ENCODE data around the gene MSRB2.

Gene MSRB2

GRCh38 chr10:23151071-23151470 lies 55.7 kb downstream of the MSRB2 start:
- in situ Hi-C loops (cut with HindIII; ENCODE audit: low sequenced_read_pairs): no loop called here
- no peak for TF ChIP-seq CTCF (IDR thresholded peaks at IDR 0.05; ENCODE audit: low read depth, low read length, missing control alignments)
- H3K4me3 ChIP-seq (ENCODE audit: low read depth, low read length): no peak overlapping the region
- no peak for DNase-seq (ENCODE audit: low read depth)

DNA sequence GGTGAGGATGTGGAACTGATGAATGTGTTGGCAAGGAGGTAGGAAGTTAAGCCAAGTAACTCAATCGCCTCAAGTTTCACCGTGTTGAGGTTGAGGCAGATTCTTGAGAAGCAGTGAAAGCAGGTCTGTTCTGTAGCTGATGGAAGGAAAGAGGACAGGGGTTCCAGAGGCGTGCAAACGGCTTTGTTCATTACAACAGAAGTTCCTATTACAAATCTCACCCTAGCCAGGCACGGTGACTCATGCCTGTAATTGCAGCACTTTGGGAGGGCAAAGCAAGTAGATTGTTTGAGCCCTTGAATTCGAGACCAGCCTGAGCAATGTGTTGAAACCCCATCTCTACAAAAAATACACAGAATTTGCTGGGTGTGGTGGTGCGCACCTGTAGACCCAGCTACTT lies 59.8 kb downstream of the MSRB2 start:
- no peak for TF ChIP-seq CTCF (IDR thresholded peaks at IDR 0.05; ENCODE audit: low read depth, low read length, missing control alignments)
- in situ Hi-C loops (cut with HindIII; ENCODE audit: low sequenced_read_pairs): no loop called here
- no peak overlapping the region for H3K4me3 ChIP-seq (ENCODE audit: low read depth, low read length)
- no peak for DNase-seq (ENCODE audit: low read depth)

DNA sequence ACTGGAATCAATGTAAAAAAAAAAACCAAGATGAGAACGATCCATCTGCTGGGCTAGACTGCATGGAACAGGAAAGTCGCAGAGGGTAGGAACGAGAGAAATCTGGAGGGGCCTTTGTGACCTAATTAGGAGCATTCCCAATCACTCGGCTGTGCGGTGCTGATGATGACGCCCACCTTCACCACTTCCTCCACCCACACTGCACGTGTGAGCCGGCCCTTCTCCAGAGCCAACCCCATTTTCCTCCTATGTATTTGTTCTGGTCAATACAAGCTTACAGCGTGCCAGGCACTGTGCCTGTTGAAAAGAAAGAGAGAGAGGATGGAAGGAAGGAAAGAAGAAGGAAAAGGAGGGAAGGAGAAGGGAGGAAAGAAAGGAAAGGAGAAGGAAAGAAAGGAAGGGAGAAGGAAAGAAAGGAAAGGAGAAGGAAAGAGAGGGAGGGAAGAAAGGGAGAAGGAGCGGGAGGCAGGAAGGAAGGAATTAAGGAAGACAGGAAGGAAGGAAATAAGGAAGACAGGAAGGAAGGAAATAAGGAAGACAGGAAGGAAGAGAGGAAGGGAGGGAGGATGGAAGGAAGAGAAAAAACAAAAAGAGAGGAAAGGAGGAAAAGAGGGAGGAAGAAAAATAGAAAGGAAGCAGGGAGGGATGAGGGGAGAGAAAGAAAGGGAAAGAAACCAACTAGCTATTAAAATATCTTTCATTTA lies 61.2 kb downstream of the MSRB2 start:
- no peak for DNase-seq (ENCODE audit: low read depth)
- TF ChIP-seq CTCF (IDR thresholded peaks at IDR 0.05; ENCODE audit: low read depth, low read length, missing control alignments): no peak
- in situ Hi-C loops (cut with HindIII; ENCODE audit: low sequenced_read_pairs): no loop called here

DNA sequence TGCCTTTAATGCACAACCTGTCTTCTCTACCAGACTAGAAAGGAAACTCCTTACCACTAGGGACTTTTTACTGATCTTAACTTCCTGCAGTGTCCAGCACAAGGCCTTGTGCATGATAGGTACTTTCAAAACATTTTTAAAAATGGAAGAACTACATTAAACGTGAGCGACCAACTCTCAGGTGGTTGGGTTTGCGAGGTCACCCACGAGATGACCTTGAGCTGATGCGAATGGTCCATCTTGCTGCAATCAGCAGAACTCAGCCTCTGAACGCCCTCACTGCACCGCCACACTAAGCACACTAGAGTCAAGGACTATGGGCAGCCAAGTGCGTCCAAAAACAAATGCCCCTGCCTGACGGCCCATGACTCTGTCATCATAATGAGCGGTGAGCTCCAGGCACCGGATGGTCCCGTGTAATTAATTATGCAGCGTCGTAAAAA lies 61.9 kb downstream of the MSRB2 start:
- in situ Hi-C loops (cut with HindIII; ENCODE audit: low sequenced_read_pairs): no loop called here
- DNase-seq (ENCODE audit: low read depth): no peak
- no peak overlapping the region for H3K4me3 ChIP-seq (ENCODE audit: low read depth, low read length)
- TF ChIP-seq CTCF (IDR thresholded peaks at IDR 0.05; ENCODE audit: low read depth, low read length, missing control alignments): no peak

More for the DNA sequence above, 61.2 kb downstream of the MSRB2 start:
- no peak overlapping the region for H3K4me3 ChIP-seq (ENCODE audit: low read depth, low read length)

DNA sequence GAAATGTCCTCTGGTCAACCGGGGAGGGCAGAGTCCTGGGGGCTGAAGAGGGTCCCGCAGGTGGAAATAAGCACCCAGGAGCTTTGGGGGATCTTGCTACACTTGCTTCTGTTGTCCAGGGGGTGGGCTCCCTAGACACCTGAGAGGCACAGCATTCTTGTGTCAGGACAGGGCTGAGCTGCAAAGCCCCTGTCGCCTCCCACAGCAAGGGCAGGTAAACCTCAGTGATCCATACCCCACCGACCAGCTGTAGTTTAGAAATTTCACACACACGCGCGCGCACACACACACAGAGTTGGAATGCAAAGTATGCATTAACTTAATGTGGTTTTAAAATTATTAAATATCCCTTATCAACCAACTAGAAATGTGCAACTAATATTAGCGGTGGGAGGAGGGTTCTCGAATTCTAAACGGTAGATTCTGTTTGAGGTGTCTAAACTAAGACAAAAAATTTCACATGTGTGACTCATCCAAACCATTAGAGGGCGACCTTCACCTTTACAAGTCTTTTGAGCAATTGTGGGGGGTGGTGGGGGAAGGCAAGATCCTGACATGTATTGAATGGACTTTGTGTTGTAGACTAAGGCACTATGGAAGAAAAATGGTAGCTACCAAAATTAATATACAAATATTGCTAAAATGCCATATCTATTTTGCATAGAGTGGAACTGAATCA lies 62.5 kb downstream of the MSRB2 start:
- no peak for TF ChIP-seq CTCF (IDR thresholded peaks at IDR 0.05; ENCODE audit: low read depth, low read length, missing control alignments)
- in situ Hi-C loops (cut with HindIII; ENCODE audit: low sequenced_read_pairs): no loop called here
- peak; percentile 11 for DNase-seq (ENCODE audit: low read depth)
- no peak overlapping the region for H3K4me3 ChIP-seq (ENCODE audit: low read depth, low read length)

- in situ Hi-C loops (cut with HindIII; ENCODE audit: low sequenced_read_pairs): no loop called here
- H3K4me3 ChIP-seq (ENCODE audit: low read depth, low read length): no peak overlapping the region
- peak; percentile 29 for DNase-seq (ENCODE audit: low read depth)
- peak; percentile 92 for TF ChIP-seq CTCF (IDR thresholded peaks at IDR 0.05; ENCODE audit: low read depth, low read length, missing control alignments)
Observed at GRCh38 chr10:23158370-23158769, 63.0 kb downstream of the MSRB2 start.
